ENCODE results near the gene DBT.

DNA sequence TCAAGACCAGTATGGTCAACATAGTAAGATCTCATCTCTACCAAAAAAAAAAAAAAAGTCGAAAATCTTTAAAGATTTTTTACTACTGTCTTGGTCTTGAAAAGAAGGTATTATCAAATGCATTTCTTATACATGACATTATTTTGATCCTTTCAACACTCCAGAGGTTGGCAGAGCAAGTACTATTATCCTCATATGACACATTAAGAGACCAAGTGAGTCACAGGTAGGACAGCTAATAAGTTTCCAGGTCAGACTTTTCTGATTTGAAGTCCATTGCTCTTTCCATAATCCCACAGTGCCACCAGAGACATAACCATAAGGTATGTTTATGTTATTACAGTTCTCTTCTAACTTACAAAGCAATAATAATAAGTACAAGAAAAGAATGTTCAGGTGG is 15.2 kb downstream of the DBT start:
- TF ChIP-seq, protein P1, sequence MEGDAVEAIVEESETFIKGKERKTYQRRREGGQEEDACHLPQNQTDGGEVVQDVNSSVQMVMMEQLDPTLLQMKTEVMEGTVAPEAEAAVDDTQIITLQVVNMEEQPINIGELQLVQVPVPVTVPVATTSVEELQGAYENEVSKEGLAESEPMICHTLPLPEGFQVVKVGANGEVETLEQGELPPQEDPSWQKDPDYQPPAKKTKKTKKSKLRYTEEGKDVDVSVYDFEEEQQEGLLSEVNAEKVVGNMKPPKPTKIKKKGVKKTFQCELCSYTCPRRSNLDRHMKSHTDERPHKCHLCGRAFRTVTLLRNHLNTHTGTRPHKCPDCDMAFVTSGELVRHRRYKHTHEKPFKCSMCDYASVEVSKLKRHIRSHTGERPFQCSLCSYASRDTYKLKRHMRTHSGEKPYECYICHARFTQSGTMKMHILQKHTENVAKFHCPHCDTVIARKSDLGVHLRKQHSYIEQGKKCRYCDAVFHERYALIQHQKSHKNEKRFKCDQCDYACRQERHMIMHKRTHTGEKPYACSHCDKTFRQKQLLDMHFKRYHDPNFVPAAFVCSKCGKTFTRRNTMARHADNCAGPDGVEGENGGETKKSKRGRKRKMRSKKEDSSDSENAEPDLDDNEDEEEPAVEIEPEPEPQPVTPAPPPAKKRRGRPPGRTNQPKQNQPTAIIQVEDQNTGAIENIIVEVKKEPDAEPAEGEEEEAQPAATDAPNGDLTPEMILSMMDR (IDR thresholded peaks at IDR 0.05): no peak
- TF ChIP-seq EZH2 (IDR thresholded peaks at IDR 0.05): no peak
